Measurements from ENCODE around the gene RANBP9.

DNA sequence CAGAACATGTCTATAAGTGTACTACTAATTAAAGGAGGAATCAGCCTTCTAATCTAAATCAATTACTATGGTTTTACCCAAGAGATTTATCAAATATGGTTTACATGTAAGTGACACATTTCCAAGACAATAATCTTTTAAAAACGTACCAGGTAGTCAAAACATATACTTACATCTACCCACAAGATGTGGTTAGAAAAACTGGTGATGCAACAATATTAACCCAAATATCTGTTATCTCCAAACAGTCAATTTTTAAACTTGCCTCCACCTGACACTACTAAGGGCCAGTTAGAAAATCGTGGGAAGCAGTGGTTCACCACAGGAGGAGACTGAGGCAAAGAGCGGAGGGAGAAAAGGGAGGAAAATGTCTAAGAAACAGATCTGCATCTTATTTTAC, 68.5 kb downstream of the RANBP9 start:
- TF ChIP-seq, protein P1, sequence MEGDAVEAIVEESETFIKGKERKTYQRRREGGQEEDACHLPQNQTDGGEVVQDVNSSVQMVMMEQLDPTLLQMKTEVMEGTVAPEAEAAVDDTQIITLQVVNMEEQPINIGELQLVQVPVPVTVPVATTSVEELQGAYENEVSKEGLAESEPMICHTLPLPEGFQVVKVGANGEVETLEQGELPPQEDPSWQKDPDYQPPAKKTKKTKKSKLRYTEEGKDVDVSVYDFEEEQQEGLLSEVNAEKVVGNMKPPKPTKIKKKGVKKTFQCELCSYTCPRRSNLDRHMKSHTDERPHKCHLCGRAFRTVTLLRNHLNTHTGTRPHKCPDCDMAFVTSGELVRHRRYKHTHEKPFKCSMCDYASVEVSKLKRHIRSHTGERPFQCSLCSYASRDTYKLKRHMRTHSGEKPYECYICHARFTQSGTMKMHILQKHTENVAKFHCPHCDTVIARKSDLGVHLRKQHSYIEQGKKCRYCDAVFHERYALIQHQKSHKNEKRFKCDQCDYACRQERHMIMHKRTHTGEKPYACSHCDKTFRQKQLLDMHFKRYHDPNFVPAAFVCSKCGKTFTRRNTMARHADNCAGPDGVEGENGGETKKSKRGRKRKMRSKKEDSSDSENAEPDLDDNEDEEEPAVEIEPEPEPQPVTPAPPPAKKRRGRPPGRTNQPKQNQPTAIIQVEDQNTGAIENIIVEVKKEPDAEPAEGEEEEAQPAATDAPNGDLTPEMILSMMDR (IDR thresholded peaks at IDR 0.05) = no peak
- TF ChIP-seq POLR2A (IDR thresholded peaks at IDR 0.05) = no peak
